ENCODE results near the gene RNF220.

The RNF220 gene

GRCh38 chr1:44436401-44437106 is 31.5 kb downstream of the RNF220 start:
- DNase-seq (ENCODE audit: low read depth), result no peak

DNA sequence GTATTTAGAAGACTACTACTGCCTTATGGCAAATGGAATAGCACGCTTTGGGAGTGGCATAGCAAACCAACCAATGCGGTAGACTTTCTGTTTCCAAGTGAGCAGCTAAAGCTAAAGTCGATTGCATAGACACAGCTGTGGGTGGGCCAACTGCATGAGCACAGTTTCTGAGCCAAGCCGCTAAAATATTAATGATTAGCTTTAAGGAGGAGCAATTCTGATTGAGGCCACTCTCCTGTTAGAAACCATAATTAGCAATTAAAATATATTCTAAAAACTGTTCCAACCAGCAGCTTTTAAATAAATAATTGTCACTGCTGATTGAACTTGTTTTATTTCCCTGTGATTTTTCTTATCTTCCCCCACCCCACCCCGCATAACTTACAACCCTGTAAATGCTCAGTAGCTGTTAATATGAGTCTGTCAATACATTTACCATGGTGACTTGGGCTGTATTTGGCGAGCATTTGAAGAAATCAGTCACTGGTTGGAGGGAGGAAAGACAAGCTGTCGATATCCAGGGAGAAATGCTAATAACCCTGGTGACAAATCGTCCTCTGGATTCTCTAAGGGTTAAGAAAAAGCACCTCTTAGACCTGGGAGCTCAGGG is 32.2 kb downstream of the RNF220 start:
- DNase-seq (ENCODE audit: low read depth), result no peak

- no peak for DNase-seq (ENCODE audit: low read depth)
Observed at GRCh38 chr1:44442791-44443190, 37.7 kb downstream of the RNF220 start.

- DNase-seq (ENCODE audit: low read depth), result no peak
Observed at GRCh38 chr1:44447051-44447810, 42.2 kb downstream of the RNF220 start.

GRCh38 chr1:44453798-44454349 is 48.8 kb downstream of the RNF220 start:
- DNase-seq (ENCODE audit: low read depth), result no peak

DNA sequence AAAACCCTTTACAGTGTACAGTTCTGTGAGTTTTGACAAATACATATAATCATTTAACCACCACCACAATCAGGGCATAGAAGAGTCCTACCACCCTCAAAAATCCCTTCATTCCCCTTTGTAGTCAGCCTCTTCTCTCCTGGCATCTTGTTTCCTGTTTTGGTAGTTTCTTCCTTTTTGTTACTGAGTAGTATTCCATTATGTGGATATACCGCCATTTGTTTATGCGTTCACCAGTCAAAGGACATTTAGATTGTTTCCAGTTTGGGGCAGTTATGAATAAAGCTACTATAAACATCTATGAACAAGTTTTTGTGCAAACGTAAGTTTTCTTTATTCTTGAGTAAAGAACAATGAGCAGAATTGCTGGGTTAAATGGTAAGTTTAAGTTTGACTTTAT is 49.6 kb downstream of the RNF220 start:
- no peak for DNase-seq (ENCODE audit: low read depth)

- no peak for DNase-seq (ENCODE audit: low read depth)
Observed at GRCh38 chr1:44460107-44460882, 55.2 kb downstream of the RNF220 start.

DNA sequence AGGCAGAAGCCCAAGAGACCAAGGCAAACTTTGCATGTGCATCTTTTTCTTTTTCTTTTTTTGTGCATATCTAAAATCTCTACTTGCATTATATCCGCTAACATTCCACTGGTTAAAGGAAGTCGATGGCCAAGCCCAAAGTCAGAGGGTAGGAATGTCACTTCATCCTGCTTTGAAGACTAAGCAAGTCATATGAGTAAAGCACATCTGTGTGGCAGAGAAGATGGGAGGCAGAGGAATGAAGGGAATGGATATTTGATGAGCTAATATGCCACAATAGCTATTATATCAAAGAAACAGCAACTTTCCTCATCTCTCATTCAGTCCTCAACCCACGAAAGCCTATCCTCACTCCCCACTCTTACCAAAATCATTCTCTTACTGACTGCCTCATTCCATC is 59.3 kb downstream of the RNF220 start:
- no peak for DNase-seq (ENCODE audit: low read depth)

GRCh38 chr1:44467566-44467965 is 62.5 kb downstream of the RNF220 start:
- DNase-seq (ENCODE audit: low read depth), result no peak

DNA sequence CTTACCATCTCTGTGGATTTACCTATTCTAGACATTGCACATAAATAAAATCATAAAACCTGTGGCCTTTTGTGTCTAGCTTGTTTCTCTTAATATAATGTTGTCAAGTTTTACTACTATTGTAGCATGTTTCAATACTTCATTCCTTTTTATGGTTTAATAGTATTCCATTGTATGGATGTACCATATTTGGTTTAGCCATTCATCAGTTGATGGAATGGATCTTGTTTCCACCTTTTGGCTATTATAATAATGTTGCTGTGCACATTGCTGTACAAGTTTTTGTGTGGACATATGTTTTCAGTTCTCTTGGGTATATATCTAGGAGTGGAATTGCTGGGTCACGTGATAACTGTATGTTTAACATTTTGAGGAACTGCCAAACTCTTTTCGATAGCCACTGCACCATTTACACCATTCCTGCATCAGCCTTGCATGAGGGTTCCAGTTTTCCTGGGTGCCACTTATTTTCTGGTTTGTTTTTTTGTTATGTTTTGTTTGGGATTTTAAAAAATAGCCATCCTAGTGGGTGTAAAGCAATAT is 66.9 kb downstream of the RNF220 start:
- DNase-seq (ENCODE audit: low read depth), result no peak

DNA sequence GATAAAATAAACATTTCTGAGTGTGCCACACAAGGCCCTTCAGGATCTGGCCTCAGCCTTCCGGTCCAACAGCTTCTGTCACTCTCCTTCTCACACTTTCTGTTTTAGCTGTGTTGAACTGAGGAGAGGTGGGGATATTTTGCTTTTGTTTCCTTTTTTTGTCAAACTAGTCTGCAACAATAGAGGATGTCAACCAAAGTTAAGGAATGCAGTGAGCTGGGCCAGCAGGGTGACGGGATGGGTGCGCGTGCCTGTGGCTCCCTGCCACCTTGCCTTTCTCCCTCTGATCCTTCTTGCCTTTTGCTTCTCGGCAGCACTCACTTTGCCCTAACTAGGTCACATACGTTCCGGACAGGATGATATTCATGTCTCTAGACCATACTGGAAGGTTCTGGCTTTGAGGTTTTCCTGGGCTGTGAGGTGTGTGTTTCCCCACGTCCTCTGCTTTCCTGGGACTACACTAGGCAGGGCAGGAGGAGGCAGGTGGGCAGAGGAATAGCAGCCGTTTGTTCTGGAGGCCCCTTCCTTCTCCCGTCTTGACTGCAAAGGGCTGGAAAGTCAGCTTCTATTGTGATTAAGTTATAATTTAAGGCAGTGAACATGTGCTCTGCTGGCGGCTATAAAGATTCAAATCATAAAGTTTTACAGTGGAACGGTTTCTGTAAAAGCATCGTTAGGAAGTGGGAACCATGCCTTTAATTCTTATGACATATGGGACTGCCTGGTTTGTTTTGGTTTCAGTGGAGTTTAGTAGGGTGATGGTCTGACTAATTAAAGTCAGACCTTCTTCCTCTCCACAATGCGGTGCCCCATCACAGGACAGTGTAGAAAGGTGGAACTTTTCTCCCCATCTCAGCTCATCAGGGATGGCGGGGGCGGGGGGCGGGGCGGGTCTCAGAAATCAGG is 67.8 kb downstream of the RNF220 start:
- no peak for DNase-seq (ENCODE audit: low read depth)

DNA sequence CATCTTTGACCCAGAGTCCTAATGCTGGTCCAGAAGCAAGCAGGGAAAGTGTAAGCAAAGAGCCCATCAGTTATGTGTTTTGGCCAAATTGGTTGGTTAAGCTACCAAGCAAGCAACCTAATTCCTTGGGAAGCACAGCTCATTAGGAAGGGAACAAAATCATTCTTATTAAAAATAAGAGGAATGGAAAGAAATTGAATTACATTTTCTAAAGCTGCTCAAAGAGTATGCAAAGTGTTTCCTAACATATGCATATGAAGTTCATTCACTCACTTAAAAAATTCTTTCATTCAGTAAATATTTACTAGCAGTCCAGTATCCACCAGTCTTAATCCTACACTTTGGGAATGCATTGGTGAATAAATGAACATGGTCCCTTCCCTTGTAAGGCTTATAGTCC is 71.8 kb downstream of the RNF220 start:
- DNase-seq (ENCODE audit: low read depth), result no peak

- DNase-seq (ENCODE audit: low read depth), result no peak
Observed at GRCh38 chr1:44481701-44482100, 76.6 kb downstream of the RNF220 start.

DNA sequence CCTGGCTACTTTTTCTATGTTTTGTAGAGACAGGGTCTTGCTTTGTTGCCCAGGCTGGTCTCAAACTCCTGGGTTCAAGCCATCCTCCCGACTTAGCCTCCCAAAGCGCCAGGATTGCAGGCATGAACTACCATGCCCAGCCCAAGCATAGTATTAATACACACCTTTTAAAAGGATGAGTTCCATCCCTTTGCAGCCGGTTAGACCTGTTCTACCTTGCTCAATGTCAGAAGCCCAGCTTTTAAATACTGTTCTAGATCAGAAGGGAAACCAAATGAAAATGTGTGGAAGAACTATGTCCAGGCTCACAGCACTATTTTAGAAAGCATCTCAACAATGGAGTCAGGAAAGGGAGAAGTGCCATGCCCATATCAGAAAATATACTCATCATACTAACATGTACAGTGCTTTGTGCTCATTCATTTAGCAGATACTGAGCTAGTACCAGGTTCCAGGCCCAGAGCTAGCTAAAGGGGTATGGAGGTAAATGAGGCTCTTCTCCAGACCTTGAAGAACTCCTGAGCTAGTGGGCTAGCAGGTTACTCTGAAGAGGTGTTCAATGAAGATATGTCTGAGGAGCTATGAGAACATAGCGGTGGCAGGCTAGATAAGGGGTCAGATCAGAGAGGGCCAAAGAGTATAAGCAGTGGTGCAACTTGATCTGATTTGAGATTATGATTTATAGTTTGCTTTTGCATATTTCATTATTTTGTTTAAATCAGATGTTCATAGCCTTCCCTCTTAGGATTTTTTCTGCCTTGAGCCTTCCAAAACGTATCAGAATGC is 78.2 kb downstream of the RNF220 start:
- no peak for DNase-seq (ENCODE audit: low read depth)

DNA sequence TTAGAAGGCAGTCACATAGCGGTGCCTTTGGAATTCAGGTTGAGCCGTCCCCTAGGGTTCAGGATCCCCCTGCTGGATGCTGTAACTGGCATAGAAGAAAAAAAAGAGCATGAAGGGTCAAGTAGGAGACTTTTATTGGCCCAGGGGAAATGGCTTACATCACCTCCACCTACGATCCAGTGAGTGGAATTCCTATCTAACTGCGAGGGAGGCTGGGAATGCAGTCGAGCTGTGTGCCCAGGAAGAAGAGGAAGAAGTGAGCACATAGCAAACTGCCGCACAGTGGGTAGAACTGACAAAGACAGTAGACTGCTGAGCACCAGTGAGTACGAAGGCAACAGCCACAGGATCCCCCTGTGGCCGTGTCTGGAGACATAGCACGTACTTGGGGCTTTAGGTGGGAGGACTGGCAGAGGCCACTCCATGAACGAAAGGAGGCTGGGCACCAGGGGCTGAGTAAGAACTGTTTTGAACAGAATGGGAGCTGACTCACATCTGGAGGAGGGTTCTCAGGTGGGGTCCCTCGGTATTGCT is 79.2 kb downstream of the RNF220 start:
- no peak for DNase-seq (ENCODE audit: low read depth)

GRCh38 chr1:44485229-44485933 is 80.3 kb downstream of the RNF220 start:
- no peak for DNase-seq (ENCODE audit: low read depth)

GRCh38 chr1:44485934-44486460 is 80.9 kb downstream of the RNF220 start:
- DNase-seq (ENCODE audit: low read depth), result no peak

DNA sequence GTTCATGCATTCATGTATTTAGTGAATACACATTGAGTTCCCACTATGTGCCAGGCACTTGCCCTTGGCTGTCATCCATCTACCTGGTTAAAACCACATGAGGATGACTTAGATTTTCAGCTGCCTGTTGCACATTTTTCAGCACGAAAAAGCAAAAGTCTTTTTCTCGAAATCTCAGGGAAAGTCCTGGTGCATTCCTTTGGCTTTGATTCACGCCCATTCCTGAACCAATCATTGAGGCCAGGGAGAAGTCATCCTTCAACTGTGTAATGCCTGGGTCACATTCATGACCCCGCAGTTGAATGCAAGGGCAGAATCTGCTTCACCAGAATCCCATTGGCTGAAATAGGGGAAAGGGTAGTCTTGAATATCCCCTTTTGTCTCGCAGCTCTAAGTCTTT is 84.4 kb downstream of the RNF220 start:
- DNase-seq (ENCODE audit: low read depth), result no peak

All from activated T-cell treated with anti-CD3 and anti-CD28 coated beads for 24 hours (primary cell).